ENCODE measurements around the gene NAT16. TPM values are rescaled to one million over a fixed set of nuclear protein-coding genes. Genes with fewer than 3 reads are reported as not detected.
A peak's percentile ranks its signal among the peaks of the same experiment; 100 is the strongest.

Gene NAT16
- total RNA-seq, 1 donor from 2014 or later, result not detected

- Mint-ChIP-seq H3K9me3 (no peaks in the 10 kb centered on the region), H3K27me3 (ENCODE audit: low read depth) (peaks cover 100% of the 10 kb centered on the region), H3K4me1 (peaks cover 16% of the 10 kb centered on the region), H3K27ac (no peak overlapping the region), H3K4me3 (no peak overlapping the region), H3K36me3 (no peaks in the 10 kb centered on the region)
- TF ChIP-seq CTCF (IDR thresholded peaks at IDR 0.05; ENCODE audit: unreplicated experiment), result no peak
- no peak for DNase-seq (ENCODE audit: low spot score in 2 of 2, unreplicated experiment in 2 of 2)
These were observed 6.3 kb downstream of the NAT16 start for GRCh38 chr7:101173752-101174244.

- H3K9me3 Mint-ChIP-seq, result no peaks in the 10 kb centered on the region
- H3K4me1 Mint-ChIP-seq, result peaks cover 19% of the 10 kb centered on the region
- H3K27ac Mint-ChIP-seq, result no peak overlapping the region
- DNase-seq (ENCODE audit: low spot score in 2 of 2, unreplicated experiment in 2 of 2), result no peak
- H3K4me3 Mint-ChIP-seq, result peak overlapping the region; percentile 8
- H3K36me3 Mint-ChIP-seq, result no peaks in the 10 kb centered on the region
- TF ChIP-seq CTCF (IDR thresholded peaks at IDR 0.05; ENCODE audit: unreplicated experiment), result no peak
- peaks cover 100% of the 10 kb centered on the region for H3K27me3 Mint-ChIP-seq (ENCODE audit: low read depth)
These were observed 7.0 kb downstream of the NAT16 start for GRCh38 chr7:101172854-101173751.

- TF ChIP-seq CTCF (IDR thresholded peaks at IDR 0.05; ENCODE audit: unreplicated experiment), result no peak
- no peak overlapping the region for H3K27ac Mint-ChIP-seq
- no peak for DNase-seq (ENCODE audit: low spot score in 2 of 2, unreplicated experiment in 2 of 2)
These were observed 7.9 kb downstream of the NAT16 start for GRCh38 chr7:101172005-101172853.

GRCh38 chr7:101171442-101171837 is 8.7 kb downstream of the NAT16 start:
- no peak for TF ChIP-seq CTCF (IDR thresholded peaks at IDR 0.05; ENCODE audit: unreplicated experiment)
- no peak for DNase-seq (ENCODE audit: low spot score in 2 of 2, unreplicated experiment in 2 of 2)
- H3K27me3 Mint-ChIP-seq (ENCODE audit: low read depth), result peaks cover 100% of the 10 kb centered on the region
- H3K4me3 Mint-ChIP-seq, result peak overlapping the region; percentile 30
- no peaks in the 10 kb centered on the region for H3K9me3 Mint-ChIP-seq
- no peak overlapping the region for H3K27ac Mint-ChIP-seq
- peaks cover 30% of the 10 kb centered on the region for H3K4me1 Mint-ChIP-seq
- no peaks in the 10 kb centered on the region for H3K36me3 Mint-ChIP-seq

More at GRCh38 chr7:101172005-101172853, 7.9 kb downstream of the NAT16 start:
- peaks cover 24% of the 10 kb centered on the region for H3K4me1 Mint-ChIP-seq
- no peaks in the 10 kb centered on the region for H3K9me3 Mint-ChIP-seq
- no peaks in the 10 kb centered on the region for H3K36me3 Mint-ChIP-seq
- H3K4me3 Mint-ChIP-seq, result no peak overlapping the region
- peaks cover 100% of the 10 kb centered on the region for H3K27me3 Mint-ChIP-seq (ENCODE audit: low read depth)

GRCh38 chr7:101170617-101171441 is 9.3 kb downstream of the NAT16 start:
- H3K4me3 Mint-ChIP-seq, result peak overlapping the region; percentile 30
- H3K36me3 Mint-ChIP-seq, result no peaks in the 10 kb centered on the region
- no peaks in the 10 kb centered on the region for H3K9me3 Mint-ChIP-seq
- peaks cover 35% of the 10 kb centered on the region for H3K4me1 Mint-ChIP-seq
- no peak overlapping the region for H3K27ac Mint-ChIP-seq
- no peak for TF ChIP-seq CTCF (IDR thresholded peaks at IDR 0.05; ENCODE audit: unreplicated experiment)
- DNase-seq (ENCODE audit: low spot score in 2 of 2, unreplicated experiment in 2 of 2), result no peak
- peaks cover 100% of the 10 kb centered on the region for H3K27me3 Mint-ChIP-seq (ENCODE audit: low read depth)
